Common myeloid progenitor, CD34-positive (primary cell): Measurements from ENCODE around the gene MYO5C.

Source experiments
- CTCF ChIA-PET: fragments of 350-600 bp; sonication (Branson Sonifier 250); formaldehyde crosslinking; loops from one replicate; lab custom pipeline; 2021; ENCODE audit warnings: antibody characterized with exemption; lab: Charles Lee
- POLR2A ChIA-PET: fragments of 350-600 bp; sonication (Branson Sonifier 250); formaldehyde crosslinking; loops from one replicate; lab custom pipeline; 2021; ENCODE audit warnings: antibody characterized with exemption; lab: Charles Lee
- DNase-seq, 3 donors: peaks; one replicate each; pipeline versions ENCODE4 v3.0.0 to v3.0.0-alpha.2; 2013
- H3K27ac ChIP-seq, 2 experiments: 1 replicate in 1 of 2; 2 replicates in 1 of 2; pipeline ENCODE4 v1.7.0; 2013; ENCODE audit warnings: inconsistent platforms in 2 of 2, low read length in 2 of 2, mild to moderate bottlenecking in 2 of 2, low read depth in 1 of 2, moderate library complexity in 1 of 2; ENCODE audit not compliant: severe bottlenecking in 2 of 2, insufficient read depth in 1 of 2, poor library complexity in 1 of 2
- H3K27me3 ChIP-seq, 5 experiments: replicated peaks in 2 of 5; 1 replicate in 3 of 5; 2 replicates in 2 of 5; pipeline versions ENCODE4 v1.6.1 to v1.7.0; 2013; ENCODE audit warnings: low read length in 4 of 5, mild to moderate bottlenecking in 2 of 5, moderate library complexity in 2 of 5, inconsistent platforms in 1 of 5; ENCODE audit not compliant: insufficient read depth in 5 of 5, control insufficient read depth in 4 of 5
- H3K36me3 ChIP-seq, 4 experiments: 1 replicate in 2 of 4; 2 replicates in 2 of 4; pipeline versions ENCODE4 v1.6.1 to v1.7.0; 2013; ENCODE audit warnings: low read length in 3 of 4, control low read depth in 1 of 4, mild to moderate bottlenecking in 1 of 4; ENCODE audit not compliant: control insufficient read depth in 4 of 4, insufficient read depth in 4 of 4
- H3K4me1 ChIP-seq, 4 experiments: 1 replicate in 3 of 4; 2 replicates in 1 of 4; pipeline versions ENCODE4 v1.6.1 to v1.7.1; 2013; ENCODE audit warnings: low read length in 3 of 4, mild to moderate bottlenecking in 3 of 4, control low read depth in 1 of 4, inconsistent platforms in 1 of 4, moderate library complexity in 1 of 4; ENCODE audit not compliant: control insufficient read depth in 4 of 4, insufficient read depth in 4 of 4; ENCODE audit errors: control extremely low read depth in 1 of 4
- H3K4me3 ChIP-seq, 7 experiments: 1 replicate in 4 of 7; 2 replicates in 3 of 7; pipeline versions ENCODE4 v1.5.1 to v1.7.0; 2013; ENCODE audit warnings: mild to moderate bottlenecking in 7 of 7, low read length in 6 of 7, moderate library complexity in 6 of 7, inconsistent platforms in 2 of 7, low read depth in 2 of 7, control low read depth in 1 of 7; ENCODE audit not compliant: insufficient read depth in 4 of 7, control insufficient read depth in 1 of 7; ENCODE audit errors: extremely low read depth in 1 of 7
- H3K9me3 ChIP-seq, 5 experiments: 1 replicate in 4 of 5; 2 replicates in 1 of 5; pipeline versions ENCODE4 v1.6.1 to v1.7.1; 2013; ENCODE audit warnings: low read length in 4 of 5, mild to moderate bottlenecking in 2 of 5, inconsistent platforms in 1 of 5, low read depth in 1 of 5, moderate library complexity in 1 of 5; ENCODE audit not compliant: control insufficient read depth in 4 of 5, insufficient read depth in 2 of 5; ENCODE audit errors: control extremely low read depth in 1 of 5
- WGBS: methylation state at CpG from one replicate; pipeline ENCODE4 v1.1.5; 2013; ENCODE audit not compliant: insufficient coverage; 5-methylcytosine and 5-hydroxymethylcytosine counted together

The MYO5C gene

GRCh38 chr15:52180196-52180835 lies 115.3 kb downstream of the MYO5C start:
- WGBS = 6% methylated on average over 16 of the region's 31 CpGs
- Histone ChIP-seq H3K9me3 (peaks cover 0 to 3% (median 0%) of the 10 kb centered on the region in 5 experiments), H3K27me3 (no peaks in the 10 kb centered on the region), H3K4me3 (peak overlapping the region; percentile 56 to 94 (median 82)), H3K36me3 (no peaks in the 10 kb centered on the region), H3K4me1 (peaks cover 3 to 26% (median 18%) of the 10 kb centered on the region in 4 experiments), H3K27ac (peak overlapping the region; percentile 33 to 76)
- peak; percentile 26 to 82 (median 74) for DNase-seq
- ChIA-PET POLR2A (interaction anchor here (0.6 to 1.5 kb wide), 2 partner anchors 8 to 1468 kb away, joined by 3 to 4 read pairs; no protein-coding TSS in a partner anchor), CTCF (interaction anchor here (1.4 to 5.8 kb wide), 2 partner anchors 16 to 188 kb away, joined by 3 to 42 read pairs; no protein-coding TSS in a partner anchor)

- Histone ChIP-seq H3K4me1 (peaks cover 3 to 28% (median 21%) of the 10 kb centered on the region in 4 experiments), H3K27me3 (no peaks in the 10 kb centered on the region), H3K9me3 (peaks cover 0 to 3% (median 0%) of the 10 kb centered on the region in 5 experiments), H3K4me3 (peak overlapping the region; percentile 56 to 94 (median 82)), H3K27ac (peak overlapping the region; percentile 59 to 76), H3K36me3 (no peaks in the 10 kb centered on the region)
- ChIA-PET CTCF (interaction anchor here (1.1 to 5.8 kb wide), 3 partner anchors 9 to 20 kb away, joined by 3 to 42 read pairs (median 4); no protein-coding TSS in a partner anchor), POLR2A (interaction anchor here (0.5 to 1.5 kb wide), 4 partner anchors 8 to 1467 kb away, joined by 3 to 4 read pairs (median 3); no protein-coding TSS in a partner anchor)
- peak; percentile 82 to 95 (median 94) for DNase-seq
- WGBS = under 1% methylated on average over 83 of the region's 105 CpGs
Measured at GRCh38 chr15:52179278-52180195, 116.1 kb downstream of the MYO5C start.

- peak overlapping the region; percentile 17 to 94 (median 82) for H3K4me3 ChIP-seq
- H3K27ac ChIP-seq = peak overlapping the region; percentile 59 to 76
- POLR2A ChIA-PET = interaction anchor here (0.5 to 1.5 kb wide), 2 partner anchors 9 to 10 kb away, joined by 3 to 4 read pairs; no protein-coding TSS in a partner anchor
- no peaks in the 10 kb centered on the region for H3K27me3 ChIP-seq
- H3K9me3 ChIP-seq = peaks cover 0 to 2% (median 0%) of the 10 kb centered on the region in 5 experiments
- CTCF ChIA-PET = interaction anchor here (1.1 to 5.8 kb wide), 4 partner anchors 10 to 21 kb away, joined by 3 to 42 read pairs (median 4); partner anchors contain the start of gene GNB5
- no CpG with 5 or more reads among the region's 10 CpGs for WGBS
- H3K36me3 ChIP-seq = no peaks in the 10 kb centered on the region
- H3K4me1 ChIP-seq = peaks cover 3 to 36% (median 29%) of the 10 kb centered on the region in 4 experiments
- peak in 1 of 3 donors; percentile 30 for DNase-seq
Measured at GRCh38 chr15:52178765-52179164, 116.8 kb downstream of the MYO5C start.

GRCh38 chr15:52172869-52173268 lies 122.7 kb downstream of the MYO5C start:
- ChIA-PET POLR2A (no interaction called here), CTCF (interaction anchor here (1.5 to 6.6 kb wide), 6 partner anchors 11 to 36 kb away, joined by 3 to 40 read pairs (median 14); no protein-coding TSS in a partner anchor)
- peaks cover 3 to 30% (median 21%) of the 10 kb centered on the region in 4 experiments for H3K4me1 ChIP-seq
- no peaks in the 10 kb centered on the region for H3K27me3 ChIP-seq
- no peaks in the 10 kb centered on the region for H3K9me3 ChIP-seq
- H3K27ac ChIP-seq = no peak overlapping the region
- WGBS = 100% methylated on average over 2 of the region's 2 CpGs
- peaks cover 0 to 4% (median 0%) of the 10 kb centered on the region in 4 experiments for H3K36me3 ChIP-seq
- H3K4me3 ChIP-seq = no peak overlapping the region
- no peak for DNase-seq

- Histone ChIP-seq H3K4me1 (peaks cover 3 to 26% (median 21%) of the 10 kb centered on the region in 4 experiments), H3K36me3 (peaks cover 0 to 4% (median 0%) of the 10 kb centered on the region in 4 experiments), H3K9me3 (no peaks in the 10 kb centered on the region), H3K4me3 (peak overlapping the region in 3 of 7 experiments; percentile 0 to 49 (median 37)), H3K27me3 (no peaks in the 10 kb centered on the region), H3K27ac (no peak overlapping the region)
- no peak for DNase-seq
- CTCF ChIA-PET = interaction anchor here (0.5 to 6.6 kb wide), 9 partner anchors 9 to 403 kb away, joined by 3 to 40 read pairs (median 7); partner anchors contain the start of gene GNB5
- WGBS = 38% methylated on average over 1 of the region's 1 CpG
- POLR2A ChIA-PET = no interaction called here
Measured at GRCh38 chr15:52171807-52172206, 123.8 kb downstream of the MYO5C start.

GRCh38 chr15:52171386-52171785 lies 124.2 kb downstream of the MYO5C start:
- no peak overlapping the region for H3K27ac ChIP-seq
- H3K36me3 ChIP-seq = peaks cover 0 to 4% (median 0%) of the 10 kb centered on the region in 4 experiments
- ChIA-PET POLR2A (interaction anchor here (0.6 kb wide), 3 partner anchors 9 to 135 kb away, joined by 3 to 7 read pairs (median 3); no protein-coding TSS in a partner anchor), CTCF (interaction anchor here (0.5 to 6.6 kb wide), 9 partner anchors 9 to 404 kb away, joined by 3 to 40 read pairs (median 7); partner anchors contain the start of gene GNB5)
- H3K27me3 ChIP-seq = no peaks in the 10 kb centered on the region
- peaks cover 3 to 26% (median 21%) of the 10 kb centered on the region in 4 experiments for H3K4me1 ChIP-seq
- H3K9me3 ChIP-seq = no peaks in the 10 kb centered on the region
- 15% methylated on average over 4 of the region's 4 CpGs for WGBS
- DNase-seq = peak; percentile 38 to 68 (median 57)
- H3K4me3 ChIP-seq = peak overlapping the region in 4 of 7 experiments; percentile 0 to 49 (median 32)
